Measurements from ENCODE around the gene FKBP2. TPM values are rescaled to one million over a fixed set of nuclear protein-coding genes. Genes with fewer than 3 reads are reported as not detected.
A peak's percentile ranks its signal among the peaks of the same experiment; 100 is the strongest.

The FKBP2 gene
- total RNA-seq, 2 experiments from 2014 or later = 21.9 to 24.8 TPM

- no peak for DNase-seq
- H3K27ac Mint-ChIP-seq = peak overlapping the region; percentile 13
- H3K4me1 Mint-ChIP-seq = peaks cover 12% of the 10 kb centered on the region
- H3K36me3 Mint-ChIP-seq (ENCODE audit: low read depth) = peaks cover 19% of the 10 kb centered on the region
- no peak overlapping the region for H3K4me3 Mint-ChIP-seq
- CTCF ChIA-PET = interaction anchor here (1.0 to 1.5 kb wide), 8 partner anchors 8 to 56 kb away, joined by 3 to 4 read pairs (median 3); no protein-coding TSS in a partner anchor
- no peaks in the 10 kb centered on the region for H3K9me3 Mint-ChIP-seq
- POLR2A ChIA-PET = no interaction called here
- no peaks in the 10 kb centered on the region for H3K27me3 Mint-ChIP-seq
Observed at GRCh38 chr11:64276653-64277431, 35.9 kb downstream of the FKBP2 start.

DNA sequence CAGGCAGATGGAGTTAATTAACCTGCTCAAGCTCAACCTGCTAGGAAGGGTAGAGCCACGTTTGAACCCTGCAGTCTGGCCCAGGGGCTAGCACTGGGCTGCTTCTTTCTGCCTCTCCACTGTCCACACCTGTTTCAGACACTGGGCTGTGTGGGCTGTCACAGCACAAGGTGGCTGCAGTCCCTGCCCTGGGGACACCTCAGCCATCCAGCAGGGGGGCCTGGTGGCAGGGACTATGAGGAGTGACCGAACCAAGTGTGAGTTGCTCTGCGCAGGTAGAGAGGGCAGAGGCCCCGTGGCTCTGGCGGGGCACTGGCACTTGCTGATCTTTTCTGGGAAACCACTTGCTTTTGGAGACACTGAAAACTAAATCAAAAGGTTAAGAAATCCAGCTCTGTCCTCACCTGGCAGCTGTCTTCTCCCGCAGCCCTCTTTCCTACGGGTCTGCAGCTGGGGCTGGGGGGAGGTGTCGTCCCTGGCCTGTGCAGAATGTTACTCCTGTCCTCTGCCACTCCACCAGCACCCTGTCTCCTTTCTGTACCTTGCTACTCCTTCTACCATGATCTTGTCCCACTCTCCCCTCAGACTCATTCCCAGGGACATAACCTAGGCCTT, 37.8 kb downstream of the FKBP2 start:
- Mint-ChIP-seq H3K4me3 (no peak overlapping the region), H3K4me1 (peaks cover 16% of the 10 kb centered on the region), H3K9me3 (no peaks in the 10 kb centered on the region), H3K27ac (no peak overlapping the region), H3K27me3 (no peaks in the 10 kb centered on the region), H3K36me3 (ENCODE audit: low read depth) (peaks cover 25% of the 10 kb centered on the region)
- ChIA-PET CTCF (interaction anchor here (0.7 to 10.4 kb wide), 3 partner anchors 10 to 28 kb away, joined by 3 to 92 read pairs (median 3); partner anchors contain the start of genes CATSPERZ and ESRRA), POLR2A (no interaction called here)
- no peak for DNase-seq

GRCh38 chr11:64281957-64282770, 41.3 kb downstream of the FKBP2 start:
- H3K9me3 Mint-ChIP-seq = no peaks in the 10 kb centered on the region
- CTCF ChIA-PET = interaction anchor here (1.2 to 10.4 kb wide), 6 partner anchors 8 to 75 kb away, joined by 3 to 92 read pairs (median 10); partner anchors contain the start of genes CATSPERZ, ESRRA, FERMT3 and PLCB3
- peak overlapping the region; percentile 46 for H3K27ac Mint-ChIP-seq
- H3K36me3 Mint-ChIP-seq (ENCODE audit: low read depth) = peaks cover 20% of the 10 kb centered on the region
- peaks cover 28% of the 10 kb centered on the region for H3K4me1 Mint-ChIP-seq
- H3K4me3 Mint-ChIP-seq = no peak overlapping the region
- DNase-seq = no peak
- POLR2A ChIA-PET = no interaction called here
- no peaks in the 10 kb centered on the region for H3K27me3 Mint-ChIP-seq

GRCh38 chr11:64283092-64283491, 42.2 kb downstream of the FKBP2 start:
- H3K27ac Mint-ChIP-seq = peak overlapping the region; percentile 61
- H3K4me3 Mint-ChIP-seq = peak overlapping the region; percentile 82

GRCh38 chr11:64284048-64284961, 43.4 kb downstream of the FKBP2 start, which contains the start of gene BAD:
Gene BAD (minus strand): TSS chr11:64284665. CDS start chr11:64284368, 297 bp downstream.
- ChIA-PET CTCF (interaction anchor here (0.6 to 10.4 kb wide), 14 partner anchors 8 to 80 kb away, joined by 3 to 92 read pairs (median 4); partner anchors contain the start of genes CATSPERZ, ESRRA, FERMT3 and PLCB3), POLR2A (interaction anchor here (1.0 to 1.2 kb wide), 2 partner anchors 15 to 33 kb away, joined by 4 to 5 read pairs; partner anchors contain the start of genes PRDX5 and TRMT112)
- peak within 1 kb of the TSS; percentile 82 for H3K4me3 Mint-ChIP-seq
- peaks cover 1% of the 10 kb centered on the region for H3K27me3 Mint-ChIP-seq
- DNase-seq = peak; percentile 95
- H3K36me3 Mint-ChIP-seq (ENCODE audit: low read depth) = peaks cover 14% of the 10 kb centered on the region
- H3K27ac Mint-ChIP-seq = peak within 1 kb of the TSS; percentile 91
- H3K4me1 Mint-ChIP-seq = peaks cover 30% of the 10 kb centered on the region
- H3K9me3 Mint-ChIP-seq = no peaks in the 10 kb centered on the region

More at GRCh38 chr11:64283092-64283491, 42.2 kb downstream of the FKBP2 start:
- ChIA-PET CTCF (interaction anchor here (0.8 to 10.4 kb wide), 7 partner anchors 9 to 79 kb away, joined by 3 to 92 read pairs (median 5); partner anchors contain the start of genes CATSPERZ, ESRRA, FERMT3 and PLCB3), POLR2A (no interaction called here)
- H3K36me3 Mint-ChIP-seq (ENCODE audit: low read depth) = peaks cover 20% of the 10 kb centered on the region
- H3K27me3 Mint-ChIP-seq = no peaks in the 10 kb centered on the region
- no peak for DNase-seq
- no peaks in the 10 kb centered on the region for H3K9me3 Mint-ChIP-seq
- peaks cover 30% of the 10 kb centered on the region for H3K4me1 Mint-ChIP-seq

- Mint-ChIP-seq H3K4me1 (peaks cover 30% of the 10 kb centered on the region), H3K27me3 (peaks cover 4% of the 10 kb centered on the region)
- POLR2A ChIA-PET = interaction anchor here (0.6 to 1.2 kb wide), 3 partner anchors 16 to 34 kb away, joined by 3 to 5 read pairs (median 4); partner anchors contain the start of genes PRDX5 and TRMT112
Observed at GRCh38 chr11:64284962-64285884, 44.3 kb downstream of the FKBP2 start, which contains the start of gene GPR137. Gene GPR137 (plus strand): TSS chr11:64285848. CDS start chr11:64286525, 677 bp downstream.

DNA sequence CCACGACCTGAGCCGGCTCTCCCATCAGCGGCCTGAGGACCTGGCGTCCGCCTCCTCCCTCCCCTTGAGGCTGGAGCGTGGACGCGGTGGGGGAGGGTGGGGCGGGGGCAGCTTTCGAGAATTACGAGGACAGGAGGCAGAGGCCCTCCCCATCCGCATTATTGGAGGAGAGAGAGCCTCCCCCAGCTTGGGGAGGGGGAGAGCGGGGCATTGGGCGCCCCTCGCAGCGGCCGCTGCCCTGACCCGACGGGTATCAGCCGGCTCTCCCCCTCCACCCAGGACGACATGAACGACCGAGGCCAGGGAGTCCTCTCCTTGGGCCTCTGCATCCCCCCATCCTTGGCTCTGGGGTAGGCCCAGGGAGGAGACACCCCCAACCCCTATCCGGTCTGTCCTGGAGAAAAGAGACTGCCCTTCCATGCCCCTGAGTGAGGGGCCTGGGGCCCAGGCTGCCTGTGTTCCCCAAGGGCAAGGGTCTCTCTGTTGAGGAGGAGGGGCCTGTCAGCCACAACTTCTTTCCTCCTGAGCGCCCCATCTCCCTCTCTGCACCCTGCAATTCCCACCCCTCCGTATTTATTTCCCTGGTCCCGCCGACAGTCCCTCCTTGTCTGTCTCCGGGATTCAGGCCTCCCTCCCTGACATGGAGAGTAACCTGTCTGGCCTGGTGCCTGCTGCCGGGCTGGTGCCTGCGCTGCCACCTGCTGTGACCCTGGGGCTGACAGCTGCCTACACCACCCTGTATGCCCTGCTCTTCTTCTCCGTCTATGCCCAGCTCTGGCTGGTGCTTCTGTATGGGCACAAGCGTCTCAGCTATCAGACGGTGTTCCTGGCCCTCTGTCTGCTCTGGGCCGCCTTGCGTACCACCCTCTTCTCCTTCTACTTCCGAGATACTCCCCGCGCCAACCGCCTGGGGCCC, 45.2 kb downstream of the FKBP2 start:
- ChIA-PET CTCF (interaction anchor here (0.5 to 10.4 kb wide), 6 partner anchors 12 to 1016 kb away, joined by 4 to 92 read pairs (median 8); partner anchors contain the start of genes CATSPERZ and ESRRA), POLR2A (interaction anchor here (0.6 kb wide), 1 partner anchor 35 kb away, joined by 3 read pairs; no protein-coding TSS in a partner anchor)
- H3K4me1 Mint-ChIP-seq = peaks cover 34% of the 10 kb centered on the region
- peak; percentile 48 for DNase-seq
- H3K27ac Mint-ChIP-seq = peak overlapping the region; percentile 77
- peaks cover 13% of the 10 kb centered on the region for H3K27me3 Mint-ChIP-seq
- H3K4me3 Mint-ChIP-seq = peak overlapping the region; percentile 83
- H3K36me3 Mint-ChIP-seq (ENCODE audit: low read depth) = peaks cover 14% of the 10 kb centered on the region
- H3K9me3 Mint-ChIP-seq = no peaks in the 10 kb centered on the region

More at GRCh38 chr11:64284962-64285884, 44.3 kb downstream of the FKBP2 start, which contains the start of gene GPR137:
- peak; percentile 88 for DNase-seq
- Mint-ChIP-seq H3K9me3 (no peaks in the 10 kb centered on the region), H3K4me3 (peak within 1 kb of the TSS; percentile 83), H3K27ac (peak within 1 kb of the TSS; percentile 91), H3K36me3 (ENCODE audit: low read depth) (peaks cover 14% of the 10 kb centered on the region)
- CTCF ChIA-PET = interaction anchor here (0.7 to 10.4 kb wide), 11 partner anchors 9 to 81 kb away, joined by 3 to 92 read pairs (median 6); partner anchors contain the start of genes CATSPERZ, ESRRA and PLCB3

GRCh38 chr11:64286801-64287159, 45.9 kb downstream of the FKBP2 start:
- H3K4me1 Mint-ChIP-seq = peaks cover 30% of the 10 kb centered on the region
- POLR2A ChIA-PET = no interaction called here
- no peak for DNase-seq
- H3K4me3 Mint-ChIP-seq = peak overlapping the region; percentile 83
- peak overlapping the region; percentile 77 for H3K27ac Mint-ChIP-seq
- CTCF ChIA-PET = interaction anchor here (0.5 to 10.4 kb wide), 6 partner anchors 8 to 1015 kb away, joined by 4 to 92 read pairs (median 6); partner anchors contain the start of genes CATSPERZ and ESRRA
- peaks cover 13% of the 10 kb centered on the region for H3K27me3 Mint-ChIP-seq
- peaks cover 10% of the 10 kb centered on the region for H3K36me3 Mint-ChIP-seq (ENCODE audit: low read depth)
- H3K9me3 Mint-ChIP-seq = no peaks in the 10 kb centered on the region

- ChIA-PET POLR2A (no interaction called here), CTCF (interaction anchor here (10.4 kb wide), 1 partner anchor 15 kb away, joined by 92 read pairs; the partner anchor contains the start of genes CATSPERZ and ESRRA)
- Mint-ChIP-seq H3K4me1 (peaks cover 30% of the 10 kb centered on the region), H3K4me3 (peak overlapping the region; percentile 15), H3K27ac (no peak overlapping the region), H3K27me3 (peaks cover 17% of the 10 kb centered on the region), H3K36me3 (ENCODE audit: low read depth) (peaks cover 7% of the 10 kb centered on the region), H3K9me3 (no peaks in the 10 kb centered on the region)
- no peak for DNase-seq
Observed at GRCh38 chr11:64287676-64288352, 46.9 kb downstream of the FKBP2 start.
